A673 (cell line): ENCODE data around the gene CEP112. TPM values are rescaled to one million over a fixed set of nuclear protein-coding genes. Genes with fewer than 3 reads are reported as not detected.

ENCODE experiments used
- BruUV-seq: library from RNA; stranded (reverse); fragments of 400-500 nt; replicated peaks from 2 replicates; lab custom pipeline; 2021; lab: Mats Ljungman, UMichigan
- CTCF ChIA-PET: fragments of 300-600 bp; sonication (Branson Sonifier 250); formaldehyde crosslinking; loops from one replicate; lab custom pipeline; 2022; ENCODE audit warnings: antibody characterized with exemption; lab: Charles Lee
- POLR2A ChIA-PET: fragments of 300-600 bp; sonication (Branson Sonifier 250); formaldehyde crosslinking; loops from one replicate; lab custom pipeline; 2022; ENCODE audit warnings: antibody characterized with exemption; ENCODE audit not compliant: low non-redundant PET; lab: Charles Lee
- DNase-seq: peaks from one replicate; pipeline ENCODE4 v3.0.0-alpha.2; 2015; ENCODE audit warnings: low spot score
- H3K27ac ChIP-seq: fragments of 200-600 bp; sonication (generic); 2 replicates; pipeline ENCODE4 v1.5.1; 2016; ENCODE audit warnings: mixed run types, low read depth, mild to moderate bottlenecking, mixed read lengths, antibody characterized with exemption, low read length; ENCODE audit not compliant: poor library complexity, severe bottlenecking
- H3K27me3 ChIP-seq: fragments of 200-600 bp; sonication (generic); replicated peaks from 2 replicates; pipeline ENCODE4 v1.6.1; 2017; ENCODE audit warnings: mixed run types, low read depth, mild to moderate bottlenecking, mixed read lengths, antibody characterized with exemption, low read length; ENCODE audit not compliant: insufficient read depth, poor library complexity
- H3K36me3 ChIP-seq: fragments of 200-600 bp; sonication (generic); 2 replicates; pipeline ENCODE4 v1.6.1; 2016; ENCODE audit warnings: mixed run types, mild to moderate bottlenecking, mixed read lengths, antibody characterized with exemption, low read length; ENCODE audit not compliant: insufficient read depth, poor library complexity, severe bottlenecking
- H3K4me1 ChIP-seq: fragments of 200-600 bp; sonication (generic); 2 replicates; pipeline ENCODE4 v1.6.1; 2017; ENCODE audit warnings: mixed run types, mild to moderate bottlenecking, mixed read lengths, antibody characterized with exemption, low read length; ENCODE audit not compliant: insufficient read depth, poor library complexity, severe bottlenecking
- H3K4me3 ChIP-seq: fragments of 200-600 bp; sonication (generic); 2 replicates; pipeline ENCODE4 v1.5.1; 2016; ENCODE audit warnings: low read depth, mixed run types, mild to moderate bottlenecking, mixed read lengths, low read length; ENCODE audit not compliant: poor library complexity, severe bottlenecking
- H3K9me3 ChIP-seq: fragments of 200-600 bp; sonication (generic); 2 replicates; pipeline ENCODE4 v1.6.1; 2016; ENCODE audit warnings: mixed run types, low read depth, mild to moderate bottlenecking, mixed read lengths, antibody characterized with exemption, low read length; ENCODE audit not compliant: poor library complexity, severe bottlenecking
- CTCF ChIP-seq: fragments of 300-800, 200-600 bp; sonication (generic); conservative IDR thresholded peaks from 2 replicates; pipeline ENCODE4 v1.5.1; 2017; ENCODE audit warnings: low read depth, mild to moderate bottlenecking, antibody characterized with exemption, low read length, moderate library complexity, mixed read lengths
- EZH2 ChIP-seq: fragments of 200-600 bp; sonication (generic); IDR thresholded peaks from 2 replicates; pipeline ENCODE4 v1.6.1; 2017; ENCODE audit warnings: borderline replicate concordance, low read depth, mild to moderate bottlenecking, mixed read lengths, antibody characterized with exemption, low read length; ENCODE audit not compliant: poor library complexity, severe bottlenecking
- intact Hi-C: fragments of 100-400 bp; cut with micrococcal nuclease; formaldehyde crosslinking; loops from one replicate; pipeline ENCODE4 v1.10.0; 2022; ENCODE audit not compliant: unreplicated experiment
- total RNA-seq: library from RNA; stranded (reverse); gene quantifications from 2 replicates; pipeline ENCODE4 v1.2.3, GENCODE V29; 2021

The CEP112 gene
- total RNA-seq, 1 experiment from 2014 or later: 27.2 TPM

DNA sequence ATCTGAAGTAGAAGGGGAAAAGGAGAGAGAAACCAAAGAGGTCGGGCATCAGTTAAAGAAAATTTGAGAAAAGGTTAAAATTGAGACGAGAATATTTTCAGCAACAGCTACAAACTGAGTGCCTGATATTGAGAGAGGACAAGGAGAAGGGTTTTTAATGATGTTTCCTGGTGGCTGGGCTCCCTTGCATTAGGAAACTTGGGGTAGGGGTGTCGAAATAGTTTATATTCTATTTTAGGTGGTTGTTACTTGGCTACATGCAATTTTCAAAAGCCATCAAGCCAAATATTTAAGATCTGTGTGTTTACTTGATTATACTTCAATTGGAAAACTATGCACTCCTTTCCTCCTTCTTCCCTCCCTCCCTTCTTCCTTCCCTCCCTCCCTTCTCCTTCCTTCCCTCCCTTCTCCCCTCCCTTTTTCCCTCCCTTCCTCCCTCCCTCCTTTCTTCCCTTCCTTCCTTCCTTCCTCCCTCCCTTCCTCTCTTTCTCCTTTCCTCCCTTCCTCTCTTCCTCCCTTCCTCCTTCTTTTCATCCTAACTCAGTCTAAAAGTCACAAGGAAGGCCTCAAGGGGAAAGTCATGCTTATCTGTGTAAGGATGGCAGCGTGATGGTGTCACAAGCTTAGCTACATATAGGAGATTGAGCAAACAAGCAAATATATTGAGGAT is 39.1 kb upstream of the CEP112 start:
- H3K27me3 ChIP-seq: no peaks in the 10 kb centered on the region
- DNase-seq: no peak
- no TSS peak for BruUV-seq
- no peak for TF ChIP-seq EZH2
- no peak for TF ChIP-seq CTCF
- ChIA-PET POLR2A (no interaction called here), CTCF (no interaction called here)
- H3K27ac ChIP-seq: no peak overlapping the region
- H3K4me1 ChIP-seq: peaks cover 7% of the 10 kb centered on the region
- intact Hi-C loops: no loop called here
- no peaks in the 10 kb centered on the region for H3K36me3 ChIP-seq
- H3K9me3 ChIP-seq: no peaks in the 10 kb centered on the region
- H3K4me3 ChIP-seq: no peak overlapping the region

DNA sequence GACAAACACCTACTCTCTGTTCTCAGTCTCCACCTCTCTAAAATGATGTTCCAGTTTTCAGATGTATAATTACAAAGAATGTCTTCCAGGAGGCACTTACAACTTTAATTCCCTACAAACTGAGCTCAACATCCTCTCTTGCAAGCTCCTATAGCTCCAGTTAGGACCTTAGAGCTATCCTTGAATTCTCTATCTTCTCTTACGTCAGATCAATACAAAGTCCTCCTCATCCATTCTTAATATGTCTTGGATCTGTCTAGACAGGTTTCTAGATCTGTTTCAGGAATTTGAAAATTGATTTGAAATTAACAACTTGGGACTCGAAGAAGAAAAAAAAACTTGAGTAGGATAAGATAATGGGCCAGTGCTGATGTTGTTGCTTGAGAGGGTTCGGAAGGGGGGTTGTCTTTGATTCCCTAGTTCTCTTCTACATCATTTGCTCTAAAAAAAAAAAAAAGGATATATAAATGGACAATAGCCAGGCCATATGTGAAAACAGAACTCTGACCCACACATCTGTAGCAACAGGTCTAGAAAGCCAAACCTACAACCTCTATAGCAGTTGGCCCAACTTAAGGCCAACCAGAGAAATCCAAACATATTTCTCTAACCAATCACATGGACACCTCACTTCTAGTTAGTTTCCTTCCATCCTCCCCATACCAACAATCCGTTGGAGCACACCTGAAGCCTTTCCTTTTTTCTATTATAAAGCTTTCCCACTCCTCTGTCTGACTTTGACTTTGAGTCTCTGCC is 38.0 kb upstream of the CEP112 start:
- ChIA-PET POLR2A (no interaction called here), CTCF (no interaction called here)
- DNase-seq: no peak
- Histone ChIP-seq H3K4me1 (peaks cover 7% of the 10 kb centered on the region), H3K36me3 (no peaks in the 10 kb centered on the region), H3K9me3 (no peaks in the 10 kb centered on the region), H3K27me3 (no peaks in the 10 kb centered on the region), H3K27ac (no peak overlapping the region), H3K4me3 (no peak overlapping the region)
- TF ChIP-seq CTCF (no peak), EZH2 (no peak)
- intact Hi-C loops: no loop called here
- BruUV-seq: no TSS peak

DNA sequence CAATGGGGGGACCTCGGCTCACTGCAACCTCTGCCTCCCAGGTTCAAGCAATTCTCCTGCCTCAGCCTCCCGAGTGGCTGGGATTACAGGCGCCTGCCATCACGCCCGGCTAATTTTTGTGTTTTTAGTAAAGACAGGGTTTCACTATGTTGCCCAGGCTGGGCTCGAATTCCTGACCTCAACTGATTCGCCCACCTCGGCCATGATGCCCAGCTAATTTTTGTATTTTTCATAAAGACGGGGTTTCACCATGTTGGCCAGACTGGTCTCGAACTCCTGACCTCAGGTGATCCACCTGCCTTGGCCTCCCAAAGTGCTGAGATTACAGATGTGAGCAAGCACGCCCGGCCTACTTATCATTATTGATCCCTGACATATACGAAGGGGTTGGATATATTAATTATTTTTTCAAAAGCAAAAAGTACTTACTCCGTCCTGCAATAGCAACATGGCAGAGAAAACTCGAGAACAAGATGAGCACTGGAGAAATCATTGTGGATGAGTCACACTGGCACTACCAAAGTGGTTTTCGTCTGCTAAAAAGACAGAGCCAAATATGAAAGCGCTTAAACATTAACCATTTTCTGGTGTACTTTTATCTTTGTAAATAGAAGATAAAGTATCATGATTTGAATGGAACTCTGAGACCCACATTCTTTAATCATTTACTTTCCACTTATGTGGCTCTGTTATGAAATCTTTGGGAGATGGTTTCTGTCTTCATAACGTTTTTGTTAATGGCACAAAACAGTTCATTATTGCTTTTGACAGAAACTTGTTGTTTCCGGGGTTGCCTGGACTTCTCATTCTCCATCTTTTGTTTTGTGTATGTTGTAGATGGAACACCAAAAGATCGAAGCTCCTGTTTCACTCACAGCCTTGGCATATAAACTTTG is 37.2 kb upstream of the CEP112 start, which contains the start of gene APOH:
Gene APOH (minus strand): TSS at position 529 of the 896 bp plus-strand sequence. CDS start 36 bp downstream, at position 493.
- CTCF ChIA-PET: no interaction called here
- POLR2A ChIA-PET: no interaction called here
- Histone ChIP-seq H3K27me3 (no peaks in the 10 kb centered on the region), H3K4me3 (no peak within 1 kb of the TSS), H3K9me3 (no peaks in the 10 kb centered on the region), H3K36me3 (no peaks in the 10 kb centered on the region), H3K27ac (no peak within 1 kb of the TSS), H3K4me1 (peaks cover 7% of the 10 kb centered on the region)
- no peak for DNase-seq
- BruUV-seq: no TSS peak
- intact Hi-C loops: no loop called here
- no peak for TF ChIP-seq CTCF
- no peak for TF ChIP-seq EZH2
